ENCODE data around the gene MAML3.

MAML3 gene

DNA sequence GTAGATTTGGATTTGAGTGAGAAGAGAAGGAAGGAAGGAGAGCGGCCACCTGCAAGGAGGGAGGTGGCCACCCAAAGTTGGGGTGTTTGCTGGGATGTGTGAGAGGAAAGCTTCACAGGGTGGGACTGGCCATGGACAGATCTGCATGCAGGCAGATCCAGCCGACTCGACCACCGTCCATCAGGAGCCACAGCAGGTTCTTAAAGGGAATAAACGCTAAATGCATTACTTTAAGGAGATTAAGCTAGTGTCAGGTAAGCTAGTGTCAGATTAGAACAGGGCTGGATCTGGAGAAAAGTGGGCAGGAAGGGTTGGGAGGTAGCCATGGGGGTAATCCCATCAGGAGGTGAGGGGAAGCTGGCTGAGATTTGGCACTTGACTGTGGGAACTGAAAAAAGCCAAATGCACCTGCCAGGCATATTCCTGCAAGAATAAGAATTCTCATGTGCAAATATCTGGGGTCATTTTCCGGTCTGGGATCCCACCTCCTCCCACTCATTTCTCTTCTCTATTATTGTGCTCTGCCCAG lies 408.8 kb downstream of the MAML3 start:
- no peak for TF ChIP-seq NFRKB (IDR thresholded peaks at IDR 0.05)
- TF ChIP-seq HDGF (IDR thresholded peaks at IDR 0.05; ENCODE audit: borderline replicate concordance), result no peak
- no peak for TF ChIP-seq ELF4 (IDR thresholded peaks at IDR 0.05)
- TF ChIP-seq FOXM1 (IDR thresholded peaks at IDR 0.05; ENCODE audit: borderline replicate concordance), result no peak
- no peak for TF ChIP-seq LEF1 (IDR thresholded peaks at IDR 0.05; ENCODE audit: borderline replicate concordance)
- no peak for TF ChIP-seq FOXK2 (IDR thresholded peaks at IDR 0.05)
- TF ChIP-seq, protein P1, sequence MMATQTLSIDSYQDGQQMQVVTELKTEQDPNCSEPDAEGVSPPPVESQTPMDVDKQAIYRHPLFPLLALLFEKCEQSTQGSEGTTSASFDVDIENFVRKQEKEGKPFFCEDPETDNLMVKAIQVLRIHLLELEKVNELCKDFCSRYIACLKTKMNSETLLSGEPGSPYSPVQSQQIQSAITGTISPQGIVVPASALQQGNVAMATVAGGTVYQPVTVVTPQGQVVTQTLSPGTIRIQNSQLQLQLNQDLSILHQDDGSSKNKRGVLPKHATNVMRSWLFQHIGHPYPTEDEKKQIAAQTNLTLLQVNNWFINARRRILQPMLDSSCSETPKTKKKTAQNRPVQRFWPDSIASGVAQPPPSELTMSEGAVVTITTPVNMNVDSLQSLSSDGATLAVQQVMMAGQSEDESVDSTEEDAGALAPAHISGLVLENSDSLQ (IDR thresholded peaks at IDR 0.05), result no peak
- ChIA-PET CTCF (interaction anchor here (0.6 kb wide), 1 partner anchor 50 kb away, joined by 6 read pairs; no protein-coding TSS in a partner anchor), POLR2A (interaction anchor here (1.4 kb wide), 1 partner anchor 10 kb away, joined by 4 read pairs; no protein-coding TSS in a partner anchor)
- no peak for DNase-seq (ENCODE audit: extremely low spot score)

DNA sequence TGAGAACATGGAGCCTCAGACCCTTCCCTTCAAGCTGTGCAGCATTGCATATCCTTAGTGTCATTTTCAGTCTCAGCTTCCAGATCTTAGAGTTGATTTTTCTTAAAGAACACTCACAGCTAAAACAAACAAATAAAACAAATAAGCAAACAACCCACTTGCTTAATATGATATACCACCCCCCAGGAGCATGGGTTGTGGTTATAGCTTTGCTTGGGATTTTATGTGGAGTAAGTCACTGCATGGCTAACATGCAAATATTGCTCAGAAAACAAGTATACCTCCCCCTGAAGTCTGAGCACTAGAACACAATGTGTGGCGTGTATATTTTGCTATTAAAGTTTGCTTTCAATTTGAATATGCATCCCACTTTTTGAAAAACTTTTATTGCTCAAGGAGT lies 409.8 kb downstream of the MAML3 start:
- ChIA-PET CTCF (no interaction called here), POLR2A (interaction anchor here (1.4 kb wide), 1 partner anchor 10 kb away, joined by 4 read pairs; no protein-coding TSS in a partner anchor)
- TF ChIP-seq TARDBP (IDR thresholded peaks at IDR 0.05), result no peak
- no peak for TF ChIP-seq ARNT (IDR thresholded peaks at IDR 0.05)
- TF ChIP-seq CTBP1 (IDR thresholded peaks at IDR 0.05; ENCODE audit: borderline replicate concordance), result no peak
- TF ChIP-seq BHLHE40 (IDR thresholded peaks at IDR 0.05; ENCODE audit: borderline replicate concordance), result no peak
- no peak for TF ChIP-seq LEF1 (IDR thresholded peaks at IDR 0.05; ENCODE audit: borderline replicate concordance)
- no peak for TF ChIP-seq HDGF (IDR thresholded peaks at IDR 0.05; ENCODE audit: borderline replicate concordance)
- DNase-seq (ENCODE audit: extremely low spot score), result no peak

DNA sequence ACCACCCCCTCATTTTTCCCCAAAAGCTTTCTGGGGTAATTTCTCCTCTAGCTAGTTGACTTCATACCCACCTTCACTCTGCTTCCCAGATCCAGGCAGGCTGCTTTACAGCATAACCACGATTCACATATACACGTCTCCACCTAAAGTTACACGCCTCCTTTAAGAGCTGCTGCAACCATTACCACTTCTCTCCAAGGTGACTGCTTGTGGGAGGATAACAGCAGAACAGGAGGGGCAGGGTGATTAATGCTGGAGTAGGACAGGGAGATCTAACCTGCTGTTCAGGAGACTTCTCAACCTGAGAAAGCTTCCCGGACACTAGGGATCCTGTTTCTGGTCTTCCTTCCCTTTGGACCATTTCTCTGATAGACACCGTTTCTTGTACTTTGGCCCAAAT lies 411.0 kb downstream of the MAML3 start:
- TF ChIP-seq SUZ12 (IDR thresholded peaks at IDR 0.05) (no peak), SP1 (IDR thresholded peaks at IDR 0.05) (no peak), FOXK2 (IDR thresholded peaks at IDR 0.05) (no peak), FOXA1 (IDR thresholded peaks at IDR 0.05) (no peak), TARDBP (IDR thresholded peaks at IDR 0.05) (no peak), HDGF (IDR thresholded peaks at IDR 0.05; ENCODE audit: borderline replicate concordance) (no peak), LEF1 (IDR thresholded peaks at IDR 0.05; ENCODE audit: borderline replicate concordance) (no peak)
- POLR2A ChIA-PET, result interaction anchor here (0.7 kb wide), 1 partner anchor 72 kb away, joined by 3 read pairs; no protein-coding TSS in a partner anchor
- CTCF ChIA-PET, result interaction anchor here (1.5 kb wide), 1 partner anchor 19 kb away, joined by 4 read pairs; no protein-coding TSS in a partner anchor
- no peak for DNase-seq (ENCODE audit: extremely low spot score)

DNA sequence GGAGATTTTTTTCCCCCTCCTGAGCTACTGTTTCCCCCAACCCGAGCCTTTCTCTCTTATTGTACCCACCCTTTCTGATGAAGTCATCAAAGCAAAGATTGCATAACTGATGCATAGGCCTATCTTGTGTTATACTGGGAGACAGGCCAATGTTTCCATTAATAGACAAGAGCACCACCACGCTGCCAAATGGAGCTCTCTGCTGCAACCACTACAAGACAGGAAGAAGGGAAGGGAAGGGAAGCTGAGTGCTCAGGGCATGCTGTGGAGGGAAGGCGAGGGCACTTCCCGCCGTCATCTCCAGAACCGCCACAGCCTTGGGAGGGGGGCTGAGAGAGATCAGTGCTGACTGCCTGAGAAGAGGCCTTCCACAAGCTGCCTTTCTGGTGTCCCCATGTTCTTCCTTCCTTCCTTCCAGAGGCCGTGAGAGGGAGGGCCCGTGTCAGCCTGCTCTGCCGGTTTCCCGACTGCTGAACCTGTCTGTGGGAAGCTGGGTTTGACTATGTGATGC lies 413.4 kb downstream of the MAML3 start:
- ChIA-PET CTCF (interaction anchor here (0.6 to 1.6 kb wide), 7 partner anchors 9 to 619 kb away, joined by 3 to 7 read pairs (median 4); no protein-coding TSS in a partner anchor), POLR2A (no interaction called here)
- no peak for TF ChIP-seq HDGF (IDR thresholded peaks at IDR 0.05; ENCODE audit: borderline replicate concordance)
- no peak for TF ChIP-seq SUZ12 (IDR thresholded peaks at IDR 0.05)
- TF ChIP-seq ELF4 (IDR thresholded peaks at IDR 0.05), result no peak
- TF ChIP-seq FOXA1 (IDR thresholded peaks at IDR 0.05), result no peak
- no peak for TF ChIP-seq ARNT (IDR thresholded peaks at IDR 0.05)
- TF ChIP-seq NFRKB (IDR thresholded peaks at IDR 0.05), result no peak
- TF ChIP-seq CTBP1 (IDR thresholded peaks at IDR 0.05; ENCODE audit: borderline replicate concordance), result no peak
- TF ChIP-seq, protein P1 (IDR thresholded peaks at IDR 0.05), result no peak
- TF ChIP-seq ZNF384 (IDR thresholded peaks at IDR 0.05), result no peak
- no peak for TF ChIP-seq L3MBTL2 (conservative IDR thresholded peaks at IDR 0.05)
- DNase-seq (ENCODE audit: extremely low spot score), result no peak

DNA sequence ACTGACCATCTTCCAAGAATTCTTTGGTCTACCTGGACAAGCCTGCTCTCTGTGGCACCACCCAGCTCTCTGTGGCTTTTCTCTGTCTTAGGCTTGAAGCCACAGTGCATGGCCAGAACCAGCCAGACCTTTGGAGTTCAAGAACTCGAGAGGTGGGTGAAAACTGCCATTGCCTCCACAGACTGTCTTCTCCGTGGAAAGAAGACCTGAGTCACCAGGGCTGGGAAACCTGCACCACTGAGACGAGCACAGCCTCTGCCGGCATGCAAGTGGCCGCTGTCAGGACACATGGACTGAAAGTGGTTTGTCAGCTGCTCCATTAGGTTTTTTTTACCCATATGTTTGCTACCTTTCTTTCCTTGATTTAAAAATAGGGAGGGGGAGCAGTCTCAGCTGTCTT lies 413.9 kb downstream of the MAML3 start:
- no peak for TF ChIP-seq NFRKB (IDR thresholded peaks at IDR 0.05)
- TF ChIP-seq TARDBP (IDR thresholded peaks at IDR 0.05), result no peak
- no peak for TF ChIP-seq L3MBTL2 (conservative IDR thresholded peaks at IDR 0.05)
- TF ChIP-seq ARNT (IDR thresholded peaks at IDR 0.05), result no peak
- TF ChIP-seq FOXK2 (IDR thresholded peaks at IDR 0.05), result no peak
- no peak for TF ChIP-seq FOXM1 (IDR thresholded peaks at IDR 0.05; ENCODE audit: borderline replicate concordance)
- TF ChIP-seq, protein P1 (IDR thresholded peaks at IDR 0.05), result no peak
- no peak for TF ChIP-seq ELF4 (IDR thresholded peaks at IDR 0.05)
- TF ChIP-seq BHLHE40 (IDR thresholded peaks at IDR 0.05; ENCODE audit: borderline replicate concordance), result no peak
- no peak for TF ChIP-seq HDGF (IDR thresholded peaks at IDR 0.05; ENCODE audit: borderline replicate concordance)
- ChIA-PET CTCF (interaction anchor here (0.6 to 1.6 kb wide), 8 partner anchors 10 to 620 kb away, joined by 3 to 7 read pairs (median 4); no protein-coding TSS in a partner anchor), POLR2A (no interaction called here)
- no peak for DNase-seq (ENCODE audit: extremely low spot score)

DNA sequence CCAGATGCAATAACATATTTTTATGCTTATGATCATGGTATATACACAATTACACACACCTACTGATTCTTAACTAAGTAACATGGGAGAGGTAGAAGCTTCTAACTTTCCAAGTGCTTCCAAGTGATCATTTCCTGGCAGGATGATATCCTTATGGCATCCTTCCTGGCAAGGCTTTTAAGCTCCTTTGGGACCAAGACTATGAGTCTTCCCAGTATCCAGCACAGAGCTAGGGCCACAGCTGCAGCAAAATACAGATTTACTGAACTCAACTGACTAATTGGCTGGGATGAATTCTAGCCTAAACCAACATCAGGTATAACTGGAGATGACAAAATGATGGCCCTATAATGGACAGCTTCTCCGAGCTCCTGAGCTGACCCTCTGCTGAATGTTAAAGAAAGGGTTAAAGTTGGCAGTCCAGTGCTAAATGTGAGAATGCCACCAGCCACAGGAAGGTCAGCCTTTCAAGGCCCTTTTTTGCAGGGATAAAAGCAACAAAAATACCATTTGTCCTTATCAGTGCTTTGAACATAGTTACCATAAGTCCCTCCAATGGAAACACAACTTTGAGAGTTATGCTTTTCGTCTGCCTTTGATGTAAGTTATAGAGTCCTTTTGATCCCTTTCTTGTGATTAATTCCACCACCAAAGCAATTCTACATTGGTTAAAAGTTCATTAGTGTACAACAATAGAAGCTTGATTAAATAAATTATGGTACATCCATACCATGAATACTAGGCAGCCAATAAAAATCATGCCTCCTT lies 415.0 kb downstream of the MAML3 start:
- ChIA-PET CTCF (interaction anchor here (0.6 to 1.6 kb wide), 4 partner anchors 11 to 621 kb away, joined by 3 to 7 read pairs (median 3); no protein-coding TSS in a partner anchor), POLR2A (interaction anchor here (0.9 kb wide), 1 partner anchor 519 kb away, joined by 3 read pairs; no protein-coding TSS in a partner anchor)
- no peak for DNase-seq (ENCODE audit: extremely low spot score)
- TF ChIP-seq, protein P1 (IDR thresholded peaks at IDR 0.05), result no peak
- no peak for TF ChIP-seq FOXK2 (IDR thresholded peaks at IDR 0.05)
- TF ChIP-seq FOXM1 (IDR thresholded peaks at IDR 0.05; ENCODE audit: borderline replicate concordance), result no peak
- TF ChIP-seq SUZ12 (IDR thresholded peaks at IDR 0.05), result no peak
- no peak for TF ChIP-seq TARDBP (IDR thresholded peaks at IDR 0.05)
- no peak for TF ChIP-seq FOXA1 (IDR thresholded peaks at IDR 0.05)
- no peak for TF ChIP-seq L3MBTL2 (conservative IDR thresholded peaks at IDR 0.05)
- no peak for TF ChIP-seq ZNF384 (IDR thresholded peaks at IDR 0.05)
- no peak for TF ChIP-seq SP1 (IDR thresholded peaks at IDR 0.05)
- TF ChIP-seq BHLHE40 (IDR thresholded peaks at IDR 0.05; ENCODE audit: borderline replicate concordance), result no peak
- TF ChIP-seq LEF1 (IDR thresholded peaks at IDR 0.05; ENCODE audit: borderline replicate concordance), result no peak
- TF ChIP-seq NFRKB (IDR thresholded peaks at IDR 0.05), result no peak
- no peak for TF ChIP-seq HDGF (IDR thresholded peaks at IDR 0.05; ENCODE audit: borderline replicate concordance)
- TF ChIP-seq CTBP1 (IDR thresholded peaks at IDR 0.05; ENCODE audit: borderline replicate concordance), result no peak
